GM18507 (cell line): Measurements from ENCODE around the gene GMCL1.

Experiments used
- DNase-seq: peaks from one replicate; pipeline ENCODE4 v3.0.0; 2011; ENCODE audit warnings: low read depth; ENCODE audit not compliant: insufficient read length; ENCODE audit errors: extremely low spot score
- FAIRE-seq: peaks from 2 replicates; lab custom pipeline; 2011; peaks lifted over from hg19 to GRCh38; lab: Jason Lieb, UNC

Gene GMCL1

GRCh38 chr2:69914950-69915945 lies 85.8 kb downstream of the GMCL1 start, which contains the start of gene MXD1:
TSS of gene MXD1 (plus strand) at chr2:69915109. CDS start at chr2:69915331, 222 bp downstream.
- FAIRE-seq (no peak), DNase-seq (no peak)

GRCh38 chr2:69916106-69916505 lies 86.6 kb downstream of the GMCL1 start:
- DNase-seq = no peak
- FAIRE-seq = no peak

GRCh38 chr2:69917852-69918251 lies 88.4 kb downstream of the GMCL1 start:
- FAIRE-seq (no peak), DNase-seq (no peak)

GRCh38 chr2:69918401-69918800 lies 88.9 kb downstream of the GMCL1 start:
- FAIRE-seq = no peak
- no peak for DNase-seq

- DNase-seq = no peak
- FAIRE-seq = no peak
Observed at GRCh38 chr2:69923116-69923515, 93.7 kb downstream of the GMCL1 start.

GRCh38 chr2:69926849-69927515 lies 97.5 kb downstream of the GMCL1 start:
- FAIRE-seq = no peak
- no peak for DNase-seq
